ENCODE data around the gene HLA-C. TPM values are rescaled to one million over a fixed set of nuclear protein-coding genes. Genes with fewer than 3 reads are reported as not detected.

Gene HLA-C
- total RNA-seq, 1 donor from 2014 or later = 587 TPM

DNA sequence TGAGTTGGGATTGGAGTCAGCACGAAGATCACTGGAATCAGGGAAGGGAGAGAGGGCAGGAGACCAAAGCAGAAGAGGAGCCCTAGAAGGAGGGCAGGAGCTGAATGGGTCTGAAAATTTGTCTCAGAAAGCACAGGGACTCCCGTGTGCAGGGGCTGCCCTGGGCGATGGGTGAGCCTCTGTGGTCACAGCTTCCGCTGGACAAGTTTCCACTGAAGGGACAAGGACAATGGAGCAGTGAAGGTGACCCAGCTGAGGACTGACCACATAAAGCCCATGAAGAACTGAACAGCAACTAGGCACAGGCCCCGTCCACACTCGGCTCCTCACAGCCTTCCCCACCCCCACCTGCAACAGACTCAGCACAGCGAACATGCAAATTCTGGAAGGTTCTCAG is 3.5 kb downstream of the HLA-C start:
- H3K79me2 ChIP-seq (ENCODE audit: insufficient read depth, low read length) = no peaks in the 10 kb centered on the region
- Mint-ChIP-seq H3K9me3 (ENCODE audit: unreplicated experiment) (peaks cover 3% of the 10 kb centered on the region), H3K4me1 (ENCODE audit: low read depth, unreplicated experiment) (peaks cover 11% of the 10 kb centered on the region), H3K27me3 (ENCODE audit: low read depth, unreplicated experiment) (no peaks in the 10 kb centered on the region), H3K27ac (ENCODE audit: unreplicated experiment) (no peak overlapping the region), H3K36me3 (ENCODE audit: low read depth, unreplicated experiment) (peaks cover 28% of the 10 kb centered on the region), H3K4me3 (ENCODE audit: unreplicated experiment) (peak overlapping the region; percentile 83)
- H3K36me3 ChIP-seq (ENCODE audit: insufficient read depth, low read length) = no peaks in the 10 kb centered on the region
- no peak for TF ChIP-seq EZH2 (IDR thresholded peaks at IDR 0.05; ENCODE audit: insufficient read depth, low read length)
- TF ChIP-seq, protein P1, sequence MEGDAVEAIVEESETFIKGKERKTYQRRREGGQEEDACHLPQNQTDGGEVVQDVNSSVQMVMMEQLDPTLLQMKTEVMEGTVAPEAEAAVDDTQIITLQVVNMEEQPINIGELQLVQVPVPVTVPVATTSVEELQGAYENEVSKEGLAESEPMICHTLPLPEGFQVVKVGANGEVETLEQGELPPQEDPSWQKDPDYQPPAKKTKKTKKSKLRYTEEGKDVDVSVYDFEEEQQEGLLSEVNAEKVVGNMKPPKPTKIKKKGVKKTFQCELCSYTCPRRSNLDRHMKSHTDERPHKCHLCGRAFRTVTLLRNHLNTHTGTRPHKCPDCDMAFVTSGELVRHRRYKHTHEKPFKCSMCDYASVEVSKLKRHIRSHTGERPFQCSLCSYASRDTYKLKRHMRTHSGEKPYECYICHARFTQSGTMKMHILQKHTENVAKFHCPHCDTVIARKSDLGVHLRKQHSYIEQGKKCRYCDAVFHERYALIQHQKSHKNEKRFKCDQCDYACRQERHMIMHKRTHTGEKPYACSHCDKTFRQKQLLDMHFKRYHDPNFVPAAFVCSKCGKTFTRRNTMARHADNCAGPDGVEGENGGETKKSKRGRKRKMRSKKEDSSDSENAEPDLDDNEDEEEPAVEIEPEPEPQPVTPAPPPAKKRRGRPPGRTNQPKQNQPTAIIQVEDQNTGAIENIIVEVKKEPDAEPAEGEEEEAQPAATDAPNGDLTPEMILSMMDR (IDR thresholded peaks at IDR 0.05; ENCODE audit: insufficient read depth, low read depth, low read length) = no peak
- DNase-seq (ENCODE audit: low read depth) (no peak), FAIRE-seq (no peak)
- no peaks in the 10 kb centered on the region for H4K20me1 ChIP-seq (ENCODE audit: insufficient read depth, low read length)
- no peak overlapping the region for H3K4me2 ChIP-seq (ENCODE audit: low read length)
- H3K9ac ChIP-seq (ENCODE audit: low read length) = no peak overlapping the region
- no peak overlapping the region for H2AFZ ChIP-seq (ENCODE audit: low read depth, low read length)
- H3K4me3 ChIP-seq (ENCODE audit: insufficient read depth, low read depth, low read length) = no peak overlapping the region
- H3K27me3 ChIP-seq (ENCODE audit: insufficient read depth, low read length) = peaks cover 3% of the 10 kb centered on the region
- no peaks in the 10 kb centered on the region for H3K4me1 ChIP-seq (ENCODE audit: insufficient read depth, low read length)
- H3K27ac ChIP-seq (ENCODE audit: low read depth, low read length) = no peak overlapping the region
- H3K9me3 ChIP-seq (ENCODE audit: insufficient read depth, low read depth, low read length) = no peaks in the 10 kb centered on the region

DNA sequence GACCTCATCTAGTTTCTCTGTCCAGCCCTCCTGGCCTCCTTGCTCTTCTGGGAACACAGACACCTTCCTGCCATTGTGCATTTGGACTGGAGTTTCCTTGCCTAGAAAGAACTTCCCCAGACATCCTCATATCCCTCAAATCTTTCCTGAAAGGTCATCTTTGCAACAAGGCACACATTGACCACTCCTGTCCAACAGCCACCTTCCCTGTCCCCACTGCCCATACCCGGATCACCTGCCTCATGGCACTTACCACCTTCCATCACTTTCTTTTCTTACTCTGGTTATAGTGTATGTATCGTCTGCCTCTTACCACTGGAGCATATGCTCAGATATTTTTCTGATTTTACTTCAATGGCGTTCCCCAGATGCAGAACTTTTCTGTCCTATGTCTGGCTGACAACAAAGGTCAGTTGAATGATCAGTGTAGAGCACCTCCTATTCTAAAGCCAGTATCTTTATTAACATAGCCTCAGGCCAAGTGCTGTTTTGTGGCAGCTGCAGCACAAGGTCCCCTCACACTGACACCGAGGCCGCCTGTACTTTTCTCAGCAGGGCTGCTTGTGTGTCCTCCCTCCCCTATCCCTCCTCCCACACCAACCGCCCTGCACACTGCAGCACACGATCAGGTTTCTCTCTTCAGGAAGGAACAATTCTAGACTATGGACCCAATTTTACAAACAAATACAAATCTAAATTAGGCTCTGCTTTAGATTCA is 4.1 kb downstream of the HLA-C start:
- H3K4me1 Mint-ChIP-seq (ENCODE audit: low read depth, unreplicated experiment) = peaks cover 11% of the 10 kb centered on the region
- Histone ChIP-seq H2AFZ (ENCODE audit: low read depth, low read length) (no peak overlapping the region), H3K4me2 (ENCODE audit: low read length) (no peak overlapping the region), H3K79me2 (ENCODE audit: insufficient read depth, low read length) (no peaks in the 10 kb centered on the region), H3K9me3 (ENCODE audit: insufficient read depth, low read depth, low read length) (no peaks in the 10 kb centered on the region), H3K4me3 (ENCODE audit: insufficient read depth, low read depth, low read length) (no peak overlapping the region), H3K36me3 (ENCODE audit: insufficient read depth, low read length) (no peaks in the 10 kb centered on the region), H3K27me3 (ENCODE audit: insufficient read depth, low read length) (peaks cover 1% of the 10 kb centered on the region), H3K4me1 (ENCODE audit: insufficient read depth, low read length) (no peaks in the 10 kb centered on the region), H3K9ac (ENCODE audit: low read length) (no peak overlapping the region), H3K27ac (ENCODE audit: low read depth, low read length) (no peak overlapping the region), H4K20me1 (ENCODE audit: insufficient read depth, low read length) (no peaks in the 10 kb centered on the region)
- no peak for TF ChIP-seq EZH2 (IDR thresholded peaks at IDR 0.05; ENCODE audit: insufficient read depth, low read length)
- TF ChIP-seq, protein P1 (IDR thresholded peaks at IDR 0.05; ENCODE audit: insufficient read depth, low read depth, low read length) = no peak
- H3K36me3 Mint-ChIP-seq (ENCODE audit: low read depth, unreplicated experiment) = peaks cover 28% of the 10 kb centered on the region
- FAIRE-seq = no peak
- H3K9me3 Mint-ChIP-seq (ENCODE audit: unreplicated experiment) = peaks cover 5% of the 10 kb centered on the region
- no peaks in the 10 kb centered on the region for H3K27me3 Mint-ChIP-seq (ENCODE audit: low read depth, unreplicated experiment)
- no peak overlapping the region for H3K27ac Mint-ChIP-seq (ENCODE audit: unreplicated experiment)
- H3K4me3 Mint-ChIP-seq (ENCODE audit: unreplicated experiment) = peak overlapping the region; percentile 8
- DNase-seq (ENCODE audit: low read depth) = no peak
